Amniotic stem cell (primary cell): ENCODE data around the gene PBXIP1.
"Not testable (repeated sequence)": the region's sequence is repeated elsewhere in the genome, so short reads cannot be mapped to it uniquely, and the experiment has no call there.

Source experiments
- DNase-seq: peaks from one replicate; lab custom pipeline; 2025; lab: John Stamatoyannopoulos, UW

PBXIP1 gene

GRCh38 chr1:154993572-154994268 lies 37.8 kb upstream of the PBXIP1 start, which contains the start of gene LENEP:
LENEP (plus strand) TSS chr1:154993586; CDS start chr1:154993608, 22 bp downstream.
- DNase-seq = no peak

DNA sequence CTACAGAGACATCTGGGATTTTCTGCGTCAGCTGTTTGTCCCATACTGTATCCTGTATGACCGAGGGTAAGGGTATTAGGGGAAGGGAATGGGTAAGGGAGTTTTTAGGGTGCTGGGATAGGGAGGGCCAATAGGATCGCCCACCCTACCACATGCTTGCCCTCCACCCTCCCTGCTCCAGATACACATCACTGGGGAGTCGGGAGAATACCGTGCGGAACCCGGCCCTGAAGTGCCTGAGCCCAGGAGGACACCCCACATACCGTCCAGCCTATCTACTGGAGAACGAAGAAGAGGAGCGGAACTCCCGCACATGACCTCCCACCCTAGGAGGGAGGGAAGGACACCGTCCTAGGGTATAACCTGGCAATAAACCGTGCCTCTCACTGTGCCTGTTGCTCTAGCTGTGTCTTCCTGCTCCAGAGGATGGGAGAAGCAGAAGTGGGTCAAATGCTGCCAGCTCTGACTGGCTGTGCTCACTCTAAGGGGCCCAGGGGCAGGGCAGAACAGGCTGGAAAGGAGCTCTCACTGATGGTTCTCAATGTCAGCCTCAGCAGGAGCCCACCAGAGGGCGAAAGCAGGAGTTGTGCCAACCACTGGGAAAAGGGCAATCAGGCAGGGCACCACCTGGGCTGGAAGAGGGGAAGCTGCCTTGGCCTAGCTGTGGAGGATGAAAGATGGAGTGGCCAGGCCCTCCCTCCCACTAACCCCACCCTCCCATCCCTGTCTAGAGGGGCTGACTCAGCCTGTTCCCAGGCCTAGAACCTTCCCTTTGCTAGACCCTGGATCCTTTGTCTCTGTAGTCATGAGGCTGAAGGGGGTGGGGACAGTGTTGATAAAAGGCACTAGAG lies 37.0 kb upstream of the PBXIP1 start:
- no peak for DNase-seq

DNA sequence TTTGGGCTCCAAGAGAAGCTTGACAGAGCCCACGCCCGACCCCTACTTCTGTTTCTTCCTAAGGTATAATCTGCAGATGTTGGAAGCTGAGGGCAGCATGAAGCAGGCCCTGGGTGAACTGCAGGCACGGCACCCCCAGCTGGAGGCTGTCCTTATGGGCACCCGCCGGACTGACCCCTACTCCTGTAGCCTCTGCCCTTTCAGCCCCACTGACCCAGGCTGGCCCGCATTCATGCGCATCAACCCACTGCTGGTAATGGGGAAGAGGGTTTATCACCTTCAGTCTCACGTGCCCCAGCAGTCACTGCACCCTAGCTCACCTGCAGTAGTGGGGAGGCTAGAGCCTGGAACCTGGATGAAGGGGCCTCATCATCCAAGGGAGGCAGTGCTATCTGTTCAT lies 34.4 kb upstream of the PBXIP1 start:
- DNase-seq = no peak

- no peak for DNase-seq
Observed at GRCh38 chr1:154989195-154989860, 33.4 kb upstream of the PBXIP1 start.

- DNase-seq = no peak
Observed at GRCh38 chr1:154988058-154988954, 32.4 kb upstream of the PBXIP1 start.

GRCh38 chr1:154987326-154987725 lies 31.4 kb upstream of the PBXIP1 start:
- DNase-seq = no peak

- not testable (repeated sequence) for DNase-seq
Observed at GRCh38 chr1:154986736-154987135, 30.8 kb upstream of the PBXIP1 start.

- DNase-seq = no peak
Observed at GRCh38 chr1:154983776-154984466, 28.0 kb upstream of the PBXIP1 start.

- peak; percentile 98 for DNase-seq
Observed at GRCh38 chr1:154982897-154983648, 27.2 kb upstream of the PBXIP1 start, which contains the start of gene FLAD1. FLAD1 (plus strand) TSS chr1:154983344; CDS start chr1:154983695, 351 bp downstream.

- no peak for DNase-seq
Observed at GRCh38 chr1:154982341-154982740, 26.4 kb upstream of the PBXIP1 start.

DNA sequence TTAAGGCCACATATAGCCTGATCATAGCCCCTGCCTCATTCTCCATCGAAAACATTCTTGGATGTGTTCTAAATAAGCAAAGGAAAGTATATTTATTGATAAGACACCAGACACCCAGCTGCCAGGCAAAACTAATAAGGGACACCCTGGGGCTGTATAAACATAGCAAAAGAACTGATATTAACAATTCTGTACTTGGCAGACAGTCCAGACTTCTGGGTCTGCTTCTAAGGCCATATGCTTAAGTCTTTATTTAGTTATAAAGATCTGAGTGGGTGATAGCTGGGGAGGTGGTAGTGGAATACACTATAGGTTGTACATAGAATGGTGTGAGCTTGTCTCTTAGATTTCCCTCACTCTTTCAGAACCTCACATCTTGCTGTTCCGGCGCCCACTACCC lies 22.5 kb upstream of the PBXIP1 start:
- DNase-seq = no peak

DNA sequence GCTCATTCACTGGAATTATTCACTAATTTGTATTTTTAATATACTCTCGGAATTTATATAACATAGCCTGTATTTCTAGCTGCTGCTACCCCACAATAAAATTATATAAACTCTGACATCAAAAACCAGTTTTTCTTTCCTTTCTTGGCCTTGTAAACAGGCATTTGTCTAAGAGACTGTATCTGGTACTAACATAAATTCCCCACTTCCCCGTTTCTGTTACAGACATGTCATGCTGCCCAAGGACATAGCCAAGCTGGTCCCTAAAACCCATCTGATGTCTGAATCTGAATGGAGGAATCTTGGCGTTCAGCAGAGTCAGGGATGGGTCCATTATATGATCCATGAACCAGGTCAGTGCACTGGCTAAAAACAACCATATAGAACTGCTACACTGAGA lies 21.9 kb upstream of the PBXIP1 start:
- not testable (repeated sequence) for DNase-seq

GRCh38 chr1:154975409-154976059 lies 19.6 kb upstream of the PBXIP1 start:
- DNase-seq = no peak

GRCh38 chr1:154974808-154975408 lies 19.0 kb upstream of the PBXIP1 start:
- DNase-seq = peak; percentile 96

DNA sequence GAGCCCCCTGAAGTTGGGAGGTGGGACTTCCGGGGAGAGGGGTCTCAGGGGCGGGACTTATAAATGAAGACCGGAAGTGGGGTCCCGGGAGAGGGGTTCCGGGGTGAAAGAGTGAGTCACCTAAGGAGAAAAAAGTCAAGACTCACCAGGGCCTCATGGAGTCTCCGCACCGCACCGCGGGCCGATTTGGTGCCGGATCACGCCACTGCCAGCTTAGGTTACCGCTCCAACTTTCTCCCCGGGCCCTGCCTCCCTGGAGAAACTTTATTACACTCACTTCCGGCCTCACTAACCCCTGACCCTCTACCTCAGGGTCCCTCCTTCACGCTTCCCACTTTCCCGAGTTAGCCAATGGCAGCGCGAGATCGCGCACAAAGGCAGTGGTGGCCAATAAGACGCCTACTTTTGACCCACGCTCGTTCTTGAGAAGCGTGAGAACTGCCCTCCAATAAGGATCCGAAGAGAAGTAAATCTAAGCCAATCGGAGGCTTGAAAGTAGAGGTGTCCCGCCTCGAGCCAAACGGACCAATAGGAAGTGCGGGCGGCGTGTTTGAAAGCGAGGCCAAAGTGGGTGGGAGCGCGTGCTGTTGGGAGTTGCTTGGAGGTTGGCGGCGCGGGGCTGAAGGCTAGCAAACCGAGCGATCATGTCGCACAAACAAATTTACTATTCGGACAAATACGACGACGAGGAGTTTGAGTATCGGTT lies 18.4 kb upstream of the PBXIP1 start, which contains the start of gene CKS1B:
TSS of gene CKS1B (plus strand) at position 580 of the 706 bp plus-strand sequence. CDS start at position 645, 65 bp downstream.
- peak; percentile 99 for DNase-seq

DNA sequence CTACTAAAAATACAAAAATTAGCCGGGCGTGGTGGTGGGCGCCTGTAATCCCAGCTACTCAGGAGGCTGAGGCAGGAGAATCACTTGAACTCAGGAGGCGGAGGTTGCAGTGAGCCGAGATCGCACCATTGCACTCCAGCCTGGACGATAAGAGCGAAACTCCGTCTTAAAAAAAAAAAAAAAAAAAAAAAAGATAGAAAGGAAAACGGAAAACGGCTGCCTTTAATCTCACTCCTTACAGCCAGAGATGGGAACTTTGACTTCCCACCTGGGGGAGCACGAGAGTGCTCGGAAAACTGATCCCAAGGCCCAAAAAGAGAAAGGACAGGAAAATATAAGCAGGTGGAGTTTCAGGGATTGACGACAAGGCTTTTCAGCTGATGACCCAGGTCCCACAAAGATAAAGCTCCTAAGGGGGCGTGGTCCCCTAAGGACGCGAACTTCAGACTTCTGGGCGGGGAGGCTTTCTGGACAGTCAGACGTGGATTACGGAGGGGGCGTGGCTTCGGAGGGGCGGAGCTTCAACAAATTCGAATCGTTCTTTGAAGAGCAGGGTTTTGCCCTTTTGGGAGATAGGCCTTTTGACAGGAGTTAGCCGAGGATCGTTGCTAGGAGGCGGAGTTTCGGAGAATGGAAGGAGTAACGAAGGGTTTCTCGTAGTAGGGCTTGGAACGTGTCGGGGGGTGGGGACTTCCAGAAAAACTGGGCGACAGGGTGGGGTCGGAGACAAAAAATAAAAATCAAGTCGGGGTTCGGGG lies 17.6 kb upstream of the PBXIP1 start:
- DNase-seq = peak; percentile 97

DNA sequence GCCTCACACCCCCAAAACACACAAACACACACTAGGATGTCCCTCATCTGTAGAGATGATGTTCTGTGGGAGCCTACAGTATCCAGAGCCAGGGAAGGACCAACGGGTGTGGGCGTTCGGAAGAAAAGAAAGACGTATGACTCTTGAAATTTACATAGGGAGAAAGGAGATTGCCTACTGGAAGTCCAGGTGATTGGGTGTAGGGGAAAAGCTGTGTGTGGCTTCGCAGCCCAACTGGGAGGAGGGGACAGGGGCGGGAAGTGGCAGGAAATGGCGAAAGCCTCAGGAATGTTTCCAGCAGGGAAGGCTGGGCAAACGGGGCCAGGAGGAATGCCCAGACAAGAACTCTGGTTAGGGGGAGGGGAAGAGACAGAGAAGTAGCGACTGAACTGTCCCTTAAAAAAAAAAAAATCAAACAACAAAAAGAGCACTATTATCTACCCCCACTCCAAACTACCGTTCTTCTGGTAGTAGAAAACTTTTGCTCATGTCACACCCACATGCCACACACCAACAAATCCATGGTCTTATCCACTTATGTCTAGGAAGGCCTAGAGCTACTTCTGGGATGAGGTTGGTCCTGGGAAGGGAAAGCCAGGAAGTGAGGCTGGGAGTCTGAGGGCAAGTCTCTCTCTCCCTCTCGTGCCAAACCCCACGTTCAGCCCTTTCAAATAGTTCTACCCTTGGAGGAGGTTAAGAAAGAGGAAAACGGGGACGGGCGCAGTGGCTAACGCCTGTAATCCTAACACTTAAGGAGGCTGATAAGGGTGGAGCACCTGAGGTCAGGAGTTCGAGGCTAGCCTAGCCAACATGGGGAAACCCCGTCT lies 16.8 kb upstream of the PBXIP1 start:
- DNase-seq = peak; percentile 65
